Measurements from ENCODE around the gene CFAP68.
A peak's percentile ranks its signal among the peaks of the same experiment; 100 is the strongest.

The CFAP68 gene, protein sequence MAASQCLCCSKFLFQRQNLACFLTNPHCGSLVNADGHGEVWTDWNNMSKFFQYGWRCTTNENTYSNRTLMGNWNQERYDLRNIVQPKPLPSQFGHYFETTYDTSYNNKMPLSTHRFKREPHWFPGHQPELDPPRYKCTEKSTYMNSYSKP

DNA sequence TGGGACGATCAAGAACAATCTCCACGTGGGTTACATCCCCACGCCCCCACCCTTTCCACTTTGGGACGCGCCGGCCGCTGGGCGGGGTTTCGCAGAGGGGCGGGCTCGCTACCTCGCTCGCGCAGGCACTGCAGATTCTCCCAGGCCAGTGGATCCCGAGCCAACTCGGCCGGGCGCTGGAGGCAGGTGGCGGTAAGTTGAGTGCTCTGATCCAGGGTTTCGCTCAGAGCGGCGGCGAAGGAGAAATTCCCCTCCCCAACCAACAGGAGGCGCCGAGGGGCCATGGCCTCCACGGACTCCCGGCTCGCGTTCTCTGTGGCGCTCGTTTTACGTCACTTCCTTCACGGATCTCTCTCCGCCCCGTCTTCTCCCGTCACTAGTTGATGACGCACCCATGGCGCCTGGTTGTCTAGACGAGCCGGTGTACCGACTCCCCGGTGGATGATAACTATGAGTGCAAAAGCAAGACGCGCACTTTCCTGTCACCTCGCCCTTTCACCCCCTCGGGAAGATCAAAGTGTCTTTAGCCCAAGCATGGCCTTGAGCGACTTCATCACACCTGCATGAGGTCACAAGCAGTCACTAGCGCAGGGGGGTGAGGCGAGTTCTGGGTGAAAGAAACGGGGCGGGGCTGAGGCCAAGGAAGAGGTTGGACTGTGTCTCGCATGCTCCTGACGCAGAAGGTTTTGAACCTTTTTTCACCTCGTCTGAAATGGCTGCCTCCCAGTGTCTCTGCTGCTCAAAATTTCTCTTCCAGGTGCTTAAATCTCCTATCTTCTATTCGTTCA is at the start of gene CFAP68, which contains the start of gene FDXACB1:
Gene CFAP68 (plus strand): TSS at position 693 of the 788 bp plus-strand sequence. CDS start 20 bp downstream, at position 713.
Gene FDXACB1 (minus strand): TSS at position 317 of the 788 bp plus-strand sequence. CDS start 33 bp downstream, at position 284.
- peak; percentile 94 for DNase-seq (ENCODE audit: low read depth)

DNA sequence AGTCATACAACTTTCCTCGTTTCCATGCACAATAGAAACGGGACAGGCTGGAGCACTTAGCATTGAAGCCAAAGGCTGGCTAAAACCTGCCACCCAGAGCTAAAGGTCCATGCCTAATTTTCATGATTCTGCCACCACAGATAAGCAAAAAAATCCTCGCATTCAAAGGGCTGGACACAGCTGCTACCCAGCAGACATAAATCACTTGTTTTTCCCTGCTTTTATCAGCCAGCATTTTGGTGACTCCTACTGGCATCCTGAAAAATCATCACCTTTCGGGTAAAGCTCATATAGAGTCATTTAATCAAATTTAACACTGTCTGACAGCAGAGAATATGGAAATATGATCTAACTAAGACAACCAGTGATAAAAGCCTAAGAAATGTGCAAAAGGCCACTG is 45.8 kb upstream of the CFAP68 start:
- no peak for DNase-seq (ENCODE audit: low read depth)

DNA sequence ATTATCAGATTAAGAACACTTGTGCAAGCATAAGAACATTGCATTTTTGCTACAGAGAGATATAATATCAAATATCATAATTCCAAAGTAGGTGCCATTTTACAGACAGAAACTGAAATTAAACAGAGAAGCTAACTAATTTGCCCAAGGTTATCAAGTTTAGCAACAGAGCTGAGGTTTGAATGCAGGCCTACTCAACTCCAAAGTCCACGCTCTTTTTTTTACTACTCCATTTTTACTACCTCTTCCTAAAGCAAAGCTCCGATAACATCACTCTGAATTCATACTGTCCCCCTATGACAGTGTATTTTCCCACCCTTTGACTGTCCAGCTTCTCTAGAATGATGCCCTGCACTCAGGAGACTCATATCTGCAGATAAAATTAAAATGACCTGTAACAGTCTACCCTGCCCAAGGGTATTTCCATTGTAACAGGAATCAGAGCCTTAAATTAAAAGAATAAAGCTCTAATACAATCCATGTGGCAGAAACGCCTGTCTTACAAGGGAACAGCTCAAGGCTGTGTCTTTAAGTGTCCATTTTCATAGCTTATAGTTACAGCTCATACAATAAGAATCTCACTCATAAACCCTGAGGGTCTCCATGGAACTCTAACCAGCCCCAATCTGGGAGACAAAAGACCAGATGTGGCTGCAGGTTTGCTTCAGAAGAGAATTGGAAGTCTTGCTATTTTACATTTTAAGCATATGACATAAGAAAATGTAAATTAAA is 44.7 kb upstream of the CFAP68 start:
- DNase-seq (ENCODE audit: low read depth) = no peak

- no peak for DNase-seq (ENCODE audit: low read depth)
Observed at GRCh38 chr11:111835665-111836064, 43.7 kb upstream of the CFAP68 start.

DNA sequence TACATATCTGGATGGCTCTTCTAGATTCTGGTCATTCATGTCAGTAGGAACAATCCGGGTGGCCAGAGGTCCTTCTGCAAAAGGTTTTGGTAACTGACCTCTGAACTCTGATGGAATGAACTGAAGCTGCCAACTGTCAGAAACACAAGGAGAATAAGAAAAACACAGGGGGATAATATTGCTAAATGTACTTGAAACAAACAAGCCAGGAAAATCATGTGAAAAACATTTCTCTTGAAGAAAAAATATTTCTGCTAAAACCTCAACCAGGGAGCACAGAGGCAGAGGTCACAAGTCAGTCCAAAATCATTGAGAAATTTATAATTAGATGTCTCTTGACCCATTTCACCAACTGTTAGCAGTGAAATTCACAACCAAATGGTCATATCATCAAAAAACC is 43.2 kb upstream of the CFAP68 start:
- no peak for DNase-seq (ENCODE audit: low read depth)

DNA sequence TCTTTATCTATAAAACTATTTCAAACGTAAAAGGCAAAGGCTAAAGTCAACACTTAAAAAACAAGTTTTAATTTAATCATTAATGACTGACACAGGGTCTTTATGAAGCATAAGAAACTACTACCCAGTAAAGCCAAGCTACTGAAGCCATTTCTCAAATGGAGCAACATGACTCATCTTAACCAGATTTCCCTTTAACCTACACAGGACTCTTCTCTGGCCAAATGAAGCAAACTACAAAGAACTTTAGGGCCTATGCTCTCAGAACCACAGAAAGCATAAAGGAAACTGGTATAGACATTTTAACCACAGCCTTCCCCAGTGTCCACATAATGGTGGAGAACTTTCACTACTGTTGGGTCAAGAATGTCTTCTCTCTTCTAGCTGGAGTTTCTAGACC is 42.6 kb upstream of the CFAP68 start:
- DNase-seq (ENCODE audit: low read depth) = no peak

DNA sequence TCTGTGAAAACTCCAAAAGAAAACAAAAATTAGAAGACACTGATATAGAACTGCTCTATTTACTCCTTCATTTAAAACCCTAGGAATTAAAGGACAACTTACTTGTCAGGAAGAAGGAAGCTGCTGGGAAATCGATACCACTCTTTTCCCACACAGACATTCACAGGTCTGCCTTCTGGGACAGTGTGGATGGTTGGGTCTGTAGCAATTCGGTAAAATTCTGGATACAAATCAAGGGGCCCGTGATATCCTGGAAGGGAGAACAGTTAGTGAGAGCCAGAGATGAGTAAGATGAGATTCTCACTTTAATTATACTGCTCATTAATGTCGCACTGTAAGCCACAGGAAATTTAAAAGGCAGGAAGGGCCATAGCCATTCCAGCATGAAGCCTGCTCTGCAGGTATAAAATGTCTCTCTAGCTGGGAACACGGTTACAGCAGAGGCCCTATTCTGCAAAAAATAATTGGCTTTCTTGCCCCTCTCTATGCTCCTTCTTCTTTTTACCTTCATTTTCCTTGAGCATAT is 41.9 kb upstream of the CFAP68 start:
- no peak for DNase-seq (ENCODE audit: low read depth)

DNA sequence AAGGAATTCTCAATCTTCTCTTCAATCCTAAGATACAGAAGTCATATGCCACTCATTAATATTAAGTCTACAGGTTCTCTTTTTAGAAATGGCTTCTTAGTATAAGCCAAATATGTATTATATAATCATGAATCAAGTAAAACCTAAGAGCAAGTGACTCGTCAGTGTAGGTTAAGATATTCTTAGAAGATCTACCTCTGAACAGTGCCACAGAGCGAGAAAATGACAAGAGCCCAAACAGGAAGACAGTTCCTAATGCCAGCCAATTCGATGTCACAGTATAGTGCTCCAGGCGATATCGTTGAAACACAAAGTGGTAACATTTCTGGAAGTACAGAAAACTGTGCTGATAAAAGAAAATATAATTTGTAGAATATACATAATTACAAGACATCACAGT is 41.3 kb upstream of the CFAP68 start:
- no peak for DNase-seq (ENCODE audit: low read depth)

DNA sequence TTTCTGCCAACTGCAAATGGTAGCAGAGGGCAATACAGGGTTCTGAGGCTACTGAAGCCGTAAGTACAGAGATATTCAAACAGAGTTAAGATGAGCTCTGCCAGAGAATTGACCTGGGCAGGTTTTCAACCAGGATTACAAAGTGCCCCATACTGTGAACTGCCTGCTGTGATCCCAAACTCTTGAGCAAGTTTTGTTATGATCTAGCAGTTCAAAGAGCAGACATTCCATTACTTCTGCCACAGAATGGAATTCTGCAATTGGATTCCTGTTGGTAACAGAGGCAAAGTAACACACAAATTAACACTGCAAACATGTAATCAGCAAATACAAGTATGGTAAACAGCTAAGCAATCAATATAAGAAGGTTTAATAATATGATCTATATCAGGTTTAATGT is 39.2 kb upstream of the CFAP68 start:
- DNase-seq (ENCODE audit: low read depth) = no peak

GRCh38 chr11:111841370-111842053 is 37.8 kb upstream of the CFAP68 start:
- peak; percentile 66 for DNase-seq (ENCODE audit: low read depth)

DNA sequence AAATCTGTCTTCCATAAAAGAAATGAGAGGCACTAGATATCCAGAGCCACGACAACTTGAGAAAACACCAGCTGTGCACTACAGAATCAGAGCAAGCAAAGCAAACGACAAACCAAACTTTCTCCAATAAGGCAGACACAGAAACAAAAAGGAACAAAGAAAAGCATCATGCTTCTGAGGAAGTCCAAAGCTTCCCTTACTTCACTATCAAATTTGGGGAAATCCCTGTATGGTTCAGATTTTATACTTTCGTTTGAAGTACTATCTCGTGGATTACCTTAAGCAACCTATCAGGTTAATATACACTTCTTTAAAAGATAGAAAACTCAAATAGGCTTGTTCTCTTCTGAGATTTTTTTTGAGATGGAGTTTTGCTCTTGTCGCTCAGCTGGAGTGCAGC is 35.7 kb upstream of the CFAP68 start:
- no peak for DNase-seq (ENCODE audit: low read depth)

- no peak for DNase-seq (ENCODE audit: low read depth)
Observed at GRCh38 chr11:111845276-111846028, 33.9 kb upstream of the CFAP68 start.

DNA sequence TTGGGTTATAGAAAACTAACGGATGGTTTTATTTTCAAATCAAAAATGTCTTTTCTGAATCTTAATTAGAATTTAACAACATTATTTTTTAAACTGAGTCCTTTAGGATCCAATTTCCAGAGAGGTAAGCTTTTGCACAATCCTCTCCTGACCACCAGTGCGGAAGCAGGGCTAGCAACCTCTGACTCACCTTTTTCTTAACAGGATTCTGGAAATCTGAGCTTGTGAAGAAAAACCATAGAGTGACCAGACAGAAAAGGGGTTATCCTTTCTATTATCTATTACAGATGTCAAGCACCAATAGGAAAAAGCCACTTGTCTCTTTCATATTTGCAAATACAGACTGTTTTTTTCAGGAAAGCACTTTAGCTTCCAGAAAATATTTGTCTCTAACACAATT is 33.3 kb upstream of the CFAP68 start:
- DNase-seq (ENCODE audit: low read depth) = no peak

DNA sequence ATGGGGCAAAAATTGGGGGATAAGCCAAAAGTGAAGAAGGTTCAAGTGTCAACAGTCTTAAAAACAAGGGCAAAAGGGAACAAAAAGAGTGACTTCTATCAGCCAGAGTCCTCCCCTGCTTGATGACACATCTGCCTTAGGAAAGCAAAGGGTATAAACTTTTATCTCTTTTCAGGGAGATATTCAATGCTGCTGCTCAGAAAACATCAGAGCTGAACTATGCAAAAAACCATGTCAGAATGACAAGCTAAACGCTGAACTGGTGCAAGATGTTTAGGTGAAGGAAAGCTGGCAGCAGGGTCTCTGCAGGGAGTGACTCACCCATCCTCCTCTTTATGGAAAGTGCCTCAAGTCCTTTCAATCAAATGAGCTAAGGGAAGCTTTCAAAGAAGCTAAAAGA is 32.7 kb upstream of the CFAP68 start:
- peak; percentile 60 for DNase-seq (ENCODE audit: low read depth)

DNA sequence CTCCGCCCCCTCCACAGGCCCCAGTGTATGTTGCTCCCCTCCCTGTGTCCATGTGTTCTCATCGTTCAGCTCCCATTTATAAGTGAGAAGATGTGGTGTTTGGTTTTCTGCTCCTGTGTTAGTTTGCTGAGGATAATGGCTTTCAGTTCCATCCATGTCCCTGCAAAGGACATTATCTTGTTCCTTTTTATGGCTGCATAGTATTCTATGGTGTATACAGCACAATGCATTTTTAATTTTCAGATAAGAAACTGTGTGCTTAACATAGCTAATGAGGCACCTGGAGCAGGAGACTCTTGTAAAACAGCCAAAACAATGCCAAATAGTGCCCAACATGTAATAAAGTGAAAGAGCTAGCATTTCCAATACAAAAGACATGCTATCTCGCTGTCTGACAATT is 29.7 kb upstream of the CFAP68 start:
- no peak for DNase-seq (ENCODE audit: low read depth)

- no peak for DNase-seq (ENCODE audit: low read depth)
Observed at GRCh38 chr11:111851067-111851466, 28.3 kb upstream of the CFAP68 start.

GRCh38 chr11:111851636-111852035 is 27.7 kb upstream of the CFAP68 start:
- DNase-seq (ENCODE audit: low read depth) = no peak

DNA sequence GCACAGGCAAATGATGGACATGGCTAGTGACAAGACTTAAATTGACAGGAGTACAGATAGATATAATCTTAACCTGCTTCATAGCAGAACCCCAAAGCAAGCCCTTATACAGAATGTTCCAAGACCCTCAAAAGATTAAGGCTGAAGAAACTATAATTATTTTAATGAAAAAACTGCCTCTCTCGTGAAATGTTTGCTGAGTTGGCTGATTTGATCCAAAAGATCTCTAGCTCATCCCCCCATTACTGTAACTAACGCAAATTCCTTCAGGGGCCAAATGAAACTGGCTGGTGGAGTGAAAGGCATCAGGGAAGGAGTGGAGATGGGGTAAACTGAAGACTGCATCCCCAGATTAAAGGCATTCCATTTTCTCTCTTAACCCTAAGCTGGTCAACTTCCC is 27.2 kb upstream of the CFAP68 start:
- DNase-seq (ENCODE audit: low read depth) = no peak

GRCh38 chr11:111855506-111855905 is 23.8 kb upstream of the CFAP68 start:
- no peak for DNase-seq (ENCODE audit: low read depth)

DNA sequence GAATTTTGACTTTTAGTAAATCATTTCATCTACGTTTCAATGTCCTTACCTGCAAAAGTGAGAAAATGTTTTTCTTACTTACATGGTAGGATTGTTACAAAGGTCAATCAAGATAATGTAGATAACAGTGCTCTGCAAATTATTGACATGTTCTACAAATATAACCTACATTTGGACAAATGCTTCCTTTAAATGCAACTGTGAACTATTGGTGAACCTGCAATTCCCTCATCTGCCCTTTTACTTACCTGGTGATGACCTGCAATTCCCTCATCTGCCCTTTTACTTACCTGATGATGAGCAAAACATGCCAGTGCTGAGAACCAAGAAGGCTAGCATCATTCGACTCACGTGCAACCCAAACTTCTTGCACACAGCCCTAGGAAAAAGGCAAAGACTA is 19.1 kb upstream of the CFAP68 start:
- no peak for DNase-seq (ENCODE audit: low read depth)

GRCh38 chr11:111870113-111870512 is 9.2 kb upstream of the CFAP68 start:
- DNase-seq (ENCODE audit: low read depth) = no peak

DNA sequence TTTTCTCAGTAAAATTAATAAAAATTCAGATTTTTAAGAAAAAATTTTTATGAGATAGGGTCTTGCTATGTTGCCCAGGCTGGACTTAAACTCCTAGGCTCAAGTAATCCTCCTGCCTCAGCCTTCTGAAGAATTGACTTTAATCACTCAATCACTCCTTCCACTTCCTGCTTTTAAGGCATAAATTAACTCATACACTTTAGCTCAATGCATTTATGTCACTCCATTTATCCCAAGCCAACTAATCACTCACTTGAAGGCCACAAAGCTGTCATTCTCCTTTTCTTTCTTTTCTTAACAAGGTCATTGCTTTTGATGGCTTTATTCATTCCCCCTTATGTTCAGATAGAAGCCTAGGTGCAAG is 8.8 kb upstream of the CFAP68 start:
- DNase-seq (ENCODE audit: low read depth) = no peak

Measured in GM04504 (cell line).